PC-3 (cell line): ENCODE measurements around the gene RAI1. TPM values are rescaled to one million over a fixed set of nuclear protein-coding genes. Genes with fewer than 3 reads are reported as not detected.

ENCODE experiments used
- ATAC-seq: fragments of 200-7000 bp; cut with Tn5 transposase; 2 replicates; pipeline ENCODE4 v1.9.1; 2020; ENCODE audit warnings: mild to moderate bottlenecking, moderate library complexity
- BruUV-seq: library from RNA; stranded (reverse); fragments of 400-500 nt; replicated peaks from 2 replicates; lab custom pipeline; 2021; lab: Mats Ljungman, UMichigan
- CTCF ChIA-PET: fragments of 300-600 bp; sonication (Branson Sonifier 250); formaldehyde crosslinking; loops from one replicate; lab custom pipeline; 2022; ENCODE audit warnings: antibody characterized with exemption; lab: Charles Lee
- POLR2A ChIA-PET: fragments of 300-600 bp; sonication (Branson Sonifier 250); formaldehyde crosslinking; loops from one replicate; lab custom pipeline; 2022; ENCODE audit warnings: antibody characterized with exemption; ENCODE audit not compliant: unreplicated experiment; lab: Charles Lee
- DNase-seq: peaks from one replicate; pipeline ENCODE4 v3.0.0-alpha.2; 2015
- H2AFZ ChIP-seq: fragments of 300-600 bp; sonication (generic); 2 replicates; pipeline ENCODE4 v1.6.0; 2016; ENCODE audit warnings: antibody characterized with exemption, low read length
- H3F3A ChIP-seq: fragments of 300-600 bp; sonication (generic); one replicate; pipeline ENCODE4 v1.6.0; 2017; ENCODE audit warnings: antibody characterized with exemption, low read length, control low read depth, mild to moderate bottlenecking; ENCODE audit not compliant: unreplicated experiment
- H3K27ac ChIP-seq: fragments of 300-600 bp; sonication (generic); 2 replicates; pipeline ENCODE4 v1.5.1; 2016; ENCODE audit warnings: mild to moderate bottlenecking, low read length
- H3K27me3 ChIP-seq: fragments of 300-600 bp; sonication (generic); 2 replicates; pipeline ENCODE4 v1.6.1; 2016; ENCODE audit warnings: low read length, mixed read lengths
- H3K36me3 ChIP-seq: fragments of 300-600 bp; sonication (generic); 2 replicates; pipeline ENCODE4 v1.6.1; 2016; ENCODE audit warnings: low read depth, mixed run types, low read length, mixed read lengths
- H3K4me1 ChIP-seq: fragments of 300-600 bp; sonication (generic); 2 replicates; pipeline ENCODE4 v1.5.1; 2016; ENCODE audit warnings: low read length; ENCODE audit not compliant: insufficient read depth
- H3K4me2 ChIP-seq: fragments of 300-600 bp; sonication (generic); 2 replicates; pipeline ENCODE4 v1.6.0; 2016; ENCODE audit warnings: low read length
- H3K4me3 ChIP-seq: fragments of 300-600 bp; sonication (generic); 2 replicates; pipeline ENCODE4 v1.5.1; 2016; ENCODE audit warnings: mild to moderate bottlenecking, low read length, mixed read lengths
- H3K79me2 ChIP-seq: fragments of 300-600 bp; sonication (generic); 2 replicates; pipeline ENCODE4 v1.6.1; 2017; ENCODE audit warnings: low read length, mixed read lengths
- H3K9ac ChIP-seq: fragments of 300-600 bp; sonication (generic); 2 replicates; pipeline ENCODE4 v1.6.0; 2016; ENCODE audit warnings: mild to moderate bottlenecking, low read length
- H3K9me2 ChIP-seq: fragments of 300-600 bp; sonication (generic); replicated peaks from 2 replicates; pipeline ENCODE4 v1.6.1; 2016; ENCODE audit warnings: mixed run types, low read length, mixed read lengths
- H3K9me3 ChIP-seq: fragments of 300-600 bp; sonication (generic); 2 replicates; pipeline ENCODE4 v1.6.1; 2016; ENCODE audit warnings: low read length, mixed read lengths
- H4K20me1 ChIP-seq: fragments of 300-600 bp; sonication (generic); 2 replicates; pipeline ENCODE4 v1.6.1; 2016; ENCODE audit warnings: low read length, mixed read lengths
- CTCF ChIP-seq: fragments of 300-600 bp; sonication (generic); conservative IDR thresholded peaks from 2 replicates; pipeline ENCODE4 v1.5.1; 2017; ENCODE audit warnings: antibody characterized with exemption, low read depth, mild to moderate bottlenecking, low read length
- EZH2 ChIP-seq: fragments of 300-600 bp; sonication (generic); IDR thresholded peaks from one replicate; pipeline ENCODE4 v1.6.1; 2017; ENCODE audit warnings: antibody characterized with exemption, mild to moderate bottlenecking, low read length; ENCODE audit not compliant: unreplicated experiment
- EZH2phosphoT487 ChIP-seq: fragments of 300-600 bp; sonication (generic); IDR thresholded peaks from 2 replicates; pipeline ENCODE4 v1.6.1; 2018; ENCODE audit warnings: mild to moderate bottlenecking, antibody characterized with exemption, low read length, borderline replicate concordance
- intact Hi-C: fragments of 100-400 bp; cut with micrococcal nuclease; formaldehyde crosslinking; loops from 2 replicates; pipeline ENCODE4 v1.9.0; 2023
- total RNA-seq: library from RNA; depleted of rRNA; stranded (reverse); fragments of >200 nt; gene quantifications from 2 replicates; pipeline ENCODE4 v1.2.3, GENCODE V29; 2014

Gene RAI1
- total RNA-seq, 1 experiment from 2014 or later = 33.0 TPM

DNA sequence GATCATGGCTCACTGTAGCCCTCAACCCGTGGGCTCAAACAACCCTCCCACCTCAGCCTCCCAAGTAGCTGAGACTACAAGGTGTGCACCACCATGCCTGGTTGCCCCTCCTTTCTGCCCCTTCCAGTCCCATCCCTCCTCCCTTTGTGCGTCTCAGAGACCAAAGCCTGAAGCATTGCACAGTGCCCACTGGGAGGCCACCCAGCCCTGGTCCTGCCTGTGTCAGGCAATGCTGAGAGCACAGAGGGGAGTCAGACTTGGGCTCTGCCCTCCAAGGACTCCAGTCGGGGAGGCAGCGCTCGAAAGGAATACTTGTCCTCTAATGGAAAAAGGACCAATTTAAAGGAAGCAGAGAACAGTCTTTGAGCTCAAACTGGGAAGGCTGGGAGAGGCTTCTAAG is 20.4 kb downstream of the RAI1 start:
- H3K4me1 ChIP-seq = peaks cover 12% of the 10 kb centered on the region
- no peaks in the 10 kb centered on the region for H3K9me3 ChIP-seq
- TF ChIP-seq EZH2 = no peak
- no peak for TF ChIP-seq CTCF
- TF ChIP-seq EZH2phosphoT487 = no peak
- peaks cover 5% of the 10 kb centered on the region for H3K36me3 ChIP-seq
- ATAC-seq (no peak), DNase-seq (no peak)
- CTCF ChIA-PET = no interaction called here
- peaks cover 42% of the 10 kb centered on the region for H4K20me1 ChIP-seq
- H2AFZ ChIP-seq = no peak overlapping the region
- no peaks in the 10 kb centered on the region for H3K27me3 ChIP-seq
- H3K4me3 ChIP-seq = no peak overlapping the region
- no peaks in the 10 kb centered on the region for H3F3A ChIP-seq
- POLR2A ChIA-PET = no interaction called here
- no peak overlapping the region for H3K27ac ChIP-seq
- no peak overlapping the region for H3K4me2 ChIP-seq
- H3K9me2 ChIP-seq = no peaks in the 10 kb centered on the region
- BruUV-seq = no TSS peak
- no peak overlapping the region for H3K9ac ChIP-seq
- intact Hi-C loops = no loop called here
- peaks cover 95% of the 10 kb centered on the region for H3K79me2 ChIP-seq

- no peak overlapping the region for H3K4me3 ChIP-seq
- H3K27me3 ChIP-seq = no peaks in the 10 kb centered on the region
- TF ChIP-seq EZH2phosphoT487 (no peak), CTCF (no peak), EZH2 (no peak)
- H3F3A ChIP-seq = no peaks in the 10 kb centered on the region
- H4K20me1 ChIP-seq = peaks cover 41% of the 10 kb centered on the region
- H3K79me2 ChIP-seq = peaks cover 94% of the 10 kb centered on the region
- no TSS peak for BruUV-seq
- H3K4me1 ChIP-seq = peaks cover 2% of the 10 kb centered on the region
- no peak overlapping the region for H3K4me2 ChIP-seq
- POLR2A ChIA-PET = no interaction called here
- H3K9ac ChIP-seq = no peak overlapping the region
- H3K9me2 ChIP-seq = no peaks in the 10 kb centered on the region
- peaks cover 5% of the 10 kb centered on the region for H3K36me3 ChIP-seq
- H2AFZ ChIP-seq = no peak overlapping the region
- CTCF ChIA-PET = no interaction called here
- H3K9me3 ChIP-seq = no peaks in the 10 kb centered on the region
- H3K27ac ChIP-seq = no peak overlapping the region
- no peak for DNase-seq
- intact Hi-C loops = no loop called here
- no peak for ATAC-seq
Observed at GRCh38 chr17:17702449-17703139, 21.3 kb downstream of the RAI1 start.

DNA sequence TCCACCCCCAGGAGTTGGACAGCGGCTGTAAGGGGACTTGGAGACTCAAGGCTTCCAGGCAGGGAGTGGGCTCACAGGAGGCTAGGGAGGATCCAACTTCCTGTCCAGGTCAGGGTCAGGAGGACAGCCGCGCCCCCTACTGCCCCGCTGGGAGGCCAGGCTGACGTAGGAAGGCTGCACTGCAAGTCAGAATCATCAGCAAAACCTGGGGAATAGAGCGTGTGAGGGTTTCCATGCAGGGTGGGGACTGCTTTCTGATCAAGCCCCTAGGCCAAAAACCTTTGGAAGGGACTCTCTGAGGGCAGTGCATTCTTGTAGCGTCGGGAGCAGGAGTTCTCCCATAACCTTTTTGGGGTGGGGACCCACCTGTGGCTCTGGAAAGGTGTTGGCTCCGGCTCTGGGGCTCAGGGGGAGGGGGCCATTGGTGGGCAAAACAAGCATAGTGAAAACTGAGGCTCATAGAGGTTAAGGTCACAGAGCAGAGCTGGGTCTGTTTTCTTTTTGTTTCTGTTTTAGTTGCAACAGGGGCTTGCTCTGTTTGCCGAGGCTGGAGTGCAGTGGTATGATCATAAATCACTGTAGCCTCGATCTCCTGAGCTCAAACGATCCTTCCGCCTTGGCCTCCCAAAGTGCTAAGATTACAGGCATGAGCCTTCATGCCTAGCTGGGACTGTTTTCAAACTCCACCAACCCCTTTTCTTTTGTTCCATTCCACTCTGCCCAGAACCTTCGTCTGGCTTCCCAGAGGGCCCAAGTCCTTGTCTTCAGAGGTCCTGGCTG is 22.1 kb downstream of the RAI1 start:
- ATAC-seq (no peak), DNase-seq (no peak)
- Histone ChIP-seq H3K4me3 (no peak overlapping the region), H3K36me3 (peaks cover 5% of the 10 kb centered on the region), H3K9me3 (no peaks in the 10 kb centered on the region), H3F3A (no peaks in the 10 kb centered on the region), H2AFZ (no peak overlapping the region), H3K9me2 (no peaks in the 10 kb centered on the region), H3K4me1 (no peaks in the 10 kb centered on the region; the same call in 1 of the 2 replicates), H3K27ac (no peak overlapping the region), H3K79me2 (peaks cover 92% of the 10 kb centered on the region), H3K9ac (no peak overlapping the region), H4K20me1 (peaks cover 34% of the 10 kb centered on the region), H3K27me3 (no peaks in the 10 kb centered on the region), H3K4me2 (no peak overlapping the region)
- ChIA-PET CTCF (no interaction called here), POLR2A (no interaction called here)
- no TSS peak for BruUV-seq
- intact Hi-C loops = no loop called here
- TF ChIP-seq EZH2phosphoT487 = no peak
- no peak for TF ChIP-seq CTCF
- TF ChIP-seq EZH2 = no peak
